SK-N-SH (cell line): ENCODE measurements around the gene CIDEC. TPM values are rescaled to one million over a fixed set of nuclear protein-coding genes. Genes with fewer than 3 reads are reported as not detected.
"Not testable (repeated sequence)": the region's sequence is repeated elsewhere in the genome, so short reads cannot be mapped to it uniquely, and the experiment has no call there.

Experiments
- CTCF ChIA-PET: fragments of 300-600, 350-600 bp; formaldehyde crosslinking; extraction: SDS; loops from one replicate; lab custom pipeline; 2021; lab: Yijun Ruan, JAX
- POLR2A ChIA-PET: fragments of 350-600 bp; sonication (Branson Sonifier 250); formaldehyde crosslinking; extraction: SDS; loops from one replicate; lab custom pipeline; 2020; ENCODE audit warnings: antibody characterized with exemption, inconsistent platforms; lab: Yijun Ruan, JAX
- DNase-seq: peaks from one replicate; pipeline ENCODE4 v3.0.0; 2012
- H2AFZ ChIP-seq: fragments of 200-600 bp; sonication (generic); 2 replicates; pipeline ENCODE4 v1.8.1; 2016; ENCODE audit warnings: antibody characterized with exemption, mild to moderate bottlenecking, low read depth
- H3F3A ChIP-seq: fragments of 200-600 bp; sonication (generic); replicated peaks from 2 replicates; pipeline ENCODE3; 2016; ENCODE audit warnings: antibody characterized with exemption, mild to moderate bottlenecking; ENCODE audit not compliant: insufficient read depth
- H3K27ac ChIP-seq, 2 experiments: fragments of 200-500 bp in 1 of 2; fragments of 200-600 bp in 1 of 2; sonication (Bioruptor generic) in 1 of 2; sonication (generic), shearing (Covaris generic) in 1 of 2; 2 replicates each; pipeline versions ENCODE4 v1.5.1 to v1.6.1; 2014 to 2016; ENCODE audit warnings: low read depth in 2 of 2, inconsistent platforms in 1 of 2, low read length in 1 of 2, mild to moderate bottlenecking in 1 of 2, mixed read lengths in 1 of 2
- H3K27me3 ChIP-seq: fragments of 200-600 bp; sonication (generic), shearing (Covaris generic); 2 replicates; pipeline ENCODE4 v1.6.1; 2016; ENCODE audit warnings: mixed run types; ENCODE audit not compliant: insufficient read depth
- H3K36me3 ChIP-seq, 2 experiments: fragments of 200-500 bp in 1 of 2; fragments of 200-600 bp in 1 of 2; sonication (Bioruptor generic) in 1 of 2; sonication (generic) in 1 of 2; replicated peaks in 1 of 2; 2 replicates each; pipeline versions ENCODE3 to v1.5.1; 2014 to 2016; ENCODE audit warnings: low read length in 1 of 2, mild to moderate bottlenecking in 1 of 2; ENCODE audit not compliant: insufficient read depth in 2 of 2, control insufficient read depth in 1 of 2
- H3K4me1 ChIP-seq, 2 experiments: fragments of 200-500 bp in 1 of 2; fragments of 200-600 bp in 1 of 2; sonication (Bioruptor generic) in 1 of 2; sonication (generic), shearing (Covaris generic) in 1 of 2; 2 replicates each; pipeline versions ENCODE4 v1.5.1 to v1.6.1; 2014 to 2016; ENCODE audit warnings: low read depth in 1 of 2, low read length in 1 of 2, mixed run types in 1 of 2; ENCODE audit not compliant: insufficient read depth in 2 of 2, control insufficient read depth in 1 of 2
- H3K4me2 ChIP-seq: fragments of 200-600 bp; sonication (generic), shearing (Covaris generic); 2 replicates; pipeline ENCODE4 v1.6.1; 2017; ENCODE audit warnings: mixed run types
- H3K4me3 ChIP-seq, 2 experiments: fragments of 200-500 bp in 1 of 2; fragments of 200-600 bp in 1 of 2; sonication (Bioruptor generic) in 1 of 2; sonication (generic), shearing (Covaris generic) in 1 of 2; 2 replicates each; pipeline versions ENCODE4 v1.5.1 to v1.8.1; 2014 to 2016; ENCODE audit warnings: low read depth in 2 of 2, inconsistent platforms in 1 of 2, low read length in 1 of 2, mild to moderate bottlenecking in 1 of 2, mixed read lengths in 1 of 2, moderate library complexity in 1 of 2
- H3K79me2 ChIP-seq: fragments of 200-600 bp; sonication (generic); 2 replicates; pipeline ENCODE4 v1.8.1; 2017; ENCODE audit warnings: mild to moderate bottlenecking; ENCODE audit not compliant: insufficient read depth
- H3K9ac ChIP-seq: fragments of 200-600 bp; sonication (generic); 2 replicates; pipeline ENCODE4 v1.6.1; 2017; ENCODE audit warnings: mixed run types
- H3K9me2 ChIP-seq: fragments of 200-600 bp; sonication (generic); 2 replicates; pipeline ENCODE4 v1.6.1; 2017; ENCODE audit warnings: mixed run types
- H3K9me3 ChIP-seq: fragments of 200-600 bp; sonication (generic); 2 replicates; pipeline ENCODE4 v1.6.1; 2017; ENCODE audit warnings: mixed run types, mild to moderate bottlenecking, moderate library complexity
- H4K20me1 ChIP-seq: fragments of 200-600 bp; sonication (generic); 2 replicates; pipeline ENCODE4 v1.6.1; 2017; ENCODE audit warnings: mild to moderate bottlenecking, mixed run types; ENCODE audit not compliant: insufficient read depth
- ELF1 ChIP-seq: IDR thresholded peaks from 2 replicates; pipeline ENCODE4 v1.4.0; 2012
- FOXM1 ChIP-seq: IDR thresholded peaks from 2 replicates; pipeline ENCODE4 v1.4.0; 2012; ENCODE audit warnings: low read depth, mild to moderate bottlenecking
- MAX ChIP-seq: IDR thresholded peaks from 2 replicates; pipeline ENCODE4 v1.4.0; 2012; ENCODE audit warnings: low read depth
- MXI1 ChIP-seq: IDR thresholded peaks from 2 replicates; pipeline ENCODE4 v1.6.1; 2012; ENCODE audit warnings: mild to moderate bottlenecking, low read depth, low read length, improper control_type of control experiment
- NRF1 ChIP-seq: IDR thresholded peaks from 2 replicates; pipeline ENCODE4 v1.6.1; 2012; ENCODE audit warnings: low read depth, mild to moderate bottlenecking, low read length
- PBX3 ChIP-seq: IDR thresholded peaks from 2 replicates; pipeline ENCODE4; 2012
- POLR2AphosphoS5 ChIP-seq: IDR thresholded peaks from 2 replicates; pipeline ENCODE4 v1.6.1; 2012; ENCODE audit warnings: low read depth, low read length
- REST ChIP-seq: IDR thresholded peaks from 2 replicates; pipeline ENCODE4 v1.6.1; 2012; ENCODE audit warnings: mild to moderate bottlenecking, low read depth, low read length, moderate library complexity
- RFX5 ChIP-seq: IDR thresholded peaks from 2 replicates; pipeline ENCODE4 v1.6.1; 2012; ENCODE audit warnings: mild to moderate bottlenecking, improper control_type of control experiment, low read length
- SMC3 ChIP-seq: IDR thresholded peaks from 2 replicates; pipeline ENCODE4 v1.6.1; 2012; ENCODE audit warnings: low read depth, low read length, improper control_type of control experiment
- TAF1 ChIP-seq: IDR thresholded peaks from 2 replicates; pipeline ENCODE4 v1.6.1; 2012; ENCODE audit warnings: low read depth, mild to moderate bottlenecking, low read length, moderate library complexity, borderline replicate concordance
- TCF12 ChIP-seq: IDR thresholded peaks from 2 replicates; pipeline ENCODE4 v1.4.0; 2012
- TEAD4 ChIP-seq: IDR thresholded peaks from 2 replicates; pipeline ENCODE4 v1.4.0; 2012; ENCODE audit warnings: mild to moderate bottlenecking, borderline replicate concordance; ENCODE audit not compliant: insufficient read depth
- YY1 ChIP-seq: IDR thresholded peaks from 2 replicates; pipeline ENCODE4 v1.4.0; 2012; ENCODE audit warnings: low read depth, mild to moderate bottlenecking
- WGBS: methylation state at CpG from one replicate; pipeline ENCODE4 v1.1.6; 2017; ENCODE audit warnings: low lambda C conversion rate; 5-methylcytosine and 5-hydroxymethylcytosine counted together
- polyA plus RNA-seq, 3 experiments: library from polyadenylated mRNA; depleted of rRNA; stranded (reverse); fragments of >200 nt; gene quantifications; 2 replicates each; pipeline ENCODE4 v1.2.3, GENCODE V29; 2012

The CIDEC gene
- polyA plus RNA-seq, 1 of the 3 experiments (the other 2 are of a cell fraction), result not detected

- no peak for DNase-seq
- WGBS, result 88% methylated on average over 5 of the region's 8 CpGs
- CTCF ChIA-PET, result no interaction called here
- Histone ChIP-seq H2AFZ (no peak overlapping the region), H3K9me3 (no peaks in the 10 kb centered on the region), H3K9me2 (no peaks in the 10 kb centered on the region), H3K9ac (no peak overlapping the region), H3K4me2 (no peak overlapping the region), H3K4me1 (peaks cover 7 to 13% of the 10 kb centered on the region in 2 experiments; a peak in 3 of 4 replicates), H4K20me1 (no peaks in the 10 kb centered on the region), H3K36me3 (no peaks in the 10 kb centered on the region), H3K27me3 (no peaks in the 10 kb centered on the region), H3F3A (peaks cover 11% of the 10 kb centered on the region), H3K4me3 (no peak overlapping the region), H3K27ac (no peak overlapping the region), H3K79me2 (no peaks in the 10 kb centered on the region)
- POLR2A ChIA-PET, result no interaction called here
- TF ChIP-seq PBX3, result no peak
- TF ChIP-seq SMC3, result no peak
- no peak for TF ChIP-seq FOXM1
- no peak for TF ChIP-seq ELF1
- no peak for TF ChIP-seq RFX5
- TF ChIP-seq TAF1, result no peak
- no peak for TF ChIP-seq TEAD4
- TF ChIP-seq POLR2AphosphoS5, result no peak
- no peak for TF ChIP-seq MAX
- no peak for TF ChIP-seq REST
- no peak for TF ChIP-seq YY1
- no peak for TF ChIP-seq NRF1
- no peak for TF ChIP-seq MXI1
- TF ChIP-seq TCF12, result no peak
These were observed 13.4 kb downstream of the CIDEC start for GRCh38 chr3:9866639-9867038.

- H2AFZ ChIP-seq, DNase-seq, H3K9me3 ChIP-seq, H3K27me3 ChIP-seq, H3K9me2 ChIP-seq, H3K4me1 ChIP-seq, H4K20me1 ChIP-seq, H3K4me2 ChIP-seq, H3F3A ChIP-seq, H3K79me2 ChIP-seq, H3K9ac ChIP-seq, H3K27ac ChIP-seq, H3K36me3 ChIP-seq, H3K4me3 ChIP-seq: not testable (repeated sequence)
- 97% methylated on average over 10 of the region's 10 CpGs for WGBS
- POLR2A ChIA-PET, result interaction anchor here (0.6 to 1.2 kb wide), 2 partner anchors 42 to 68 kb away, joined by 4 read pairs; partner anchors contain the start of gene CRELD1
- CTCF ChIA-PET, result interaction anchor here (0.6 to 1.5 kb wide), 3 partner anchors 16 to 56 kb away, joined by 3 to 5 read pairs (median 4); no protein-coding TSS in a partner anchor
These were observed 14.9 kb downstream of the CIDEC start for GRCh38 chr3:9865125-9865637.
